A549 treated with AZD9567 at 1 μM for 4 hours (cell line): ENCODE results near the gene TWIST1. TPM values are rescaled to one million over a fixed set of nuclear protein-coding genes. Genes with fewer than 3 reads are reported as not detected.

Experiments used
- total RNA-seq: library from RNA; stranded (reverse); fragments of 200-300 nt; extraction: Qiagen RNA extraction; gene quantifications from 5 replicates; pipeline ENCODE4 v1.2.3, GENCODE V29; 2022; ENCODE audit not compliant: insufficient read depth

TWIST1 gene
- 2.6 to 6.2 TPM (median 3.3 TPM) in 5 replicates for total RNA-seq

GRCh38 chr7:19117091-19117869, at the start of gene TWIST1:
TSS of gene TWIST1 (minus strand) at chr7:19117636. CDS start at chr7:19117321, 315 bp downstream.

DNA sequence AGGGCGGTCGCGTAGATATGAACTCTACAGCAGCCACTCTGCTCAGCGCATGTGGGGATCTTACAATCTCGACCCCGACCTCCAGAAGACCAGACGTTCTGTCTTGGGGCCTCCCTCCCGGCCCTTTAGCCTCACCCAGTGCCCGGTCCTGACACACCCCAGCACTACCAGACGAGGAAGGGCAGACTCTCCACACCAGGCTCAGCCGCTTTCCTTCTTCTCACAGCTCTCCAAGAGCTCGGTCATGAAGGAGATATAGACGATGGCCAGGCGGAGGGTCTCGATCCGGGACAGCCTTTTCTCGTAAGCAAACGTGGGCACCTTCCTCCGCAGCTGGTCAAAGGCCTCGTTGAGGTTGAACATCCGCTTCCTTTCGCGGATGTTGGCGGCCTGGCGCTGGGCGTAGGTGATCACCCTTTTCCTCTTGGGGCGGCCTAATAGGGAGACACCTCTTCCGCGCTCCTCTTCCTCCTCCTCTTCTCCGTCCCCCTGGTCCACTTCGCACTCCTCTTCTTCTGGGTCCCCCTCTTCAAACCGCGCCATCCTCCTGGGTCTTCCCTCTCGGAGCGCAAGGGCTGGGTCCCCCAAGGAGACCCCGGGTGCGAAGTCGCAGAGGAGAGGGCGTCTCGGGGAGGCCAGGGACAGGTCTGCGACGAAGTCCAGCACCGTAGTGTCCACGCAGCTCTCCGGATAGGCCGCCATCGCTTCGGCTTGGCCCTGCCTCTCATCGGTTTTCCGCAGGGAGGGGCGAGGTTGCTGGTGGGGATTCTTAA, 27.4 kb upstream of the TWIST1 start, which contains the start of gene FERD3L:
Gene FERD3L, minus strand, starts transcription at position 761 of the 773 bp plus-strand sequence. Its CDS starts 59 bp downstream, at position 702.

Other genes with a start within 250 kb of the TWIST1 start
- not detected in 5 replicates for gene FERD3L, start 27.8 kb upstream of the TWIST1 start, total RNA-seq